NCI-H82 (cell line): ENCODE data around the gene CNN1.
A peak's percentile ranks its signal among the peaks of the same experiment; 100 is the strongest.
"Not testable (repeated sequence)": the region's sequence is repeated elsewhere in the genome, so short reads cannot be mapped to it uniquely, and the experiment has no call there.

Source experiments
- DNase-seq: peaks from one replicate; lab custom pipeline; 2025; lab: John Stamatoyannopoulos, UW

CNN1 gene

GRCh38 chr19:11566164-11566563 is 27.5 kb downstream of the CNN1 start:
- no peak for DNase-seq

GRCh38 chr19:11570039-11570462 is 31.4 kb downstream of the CNN1 start:
- DNase-seq = no peak

- DNase-seq = not testable (repeated sequence)
Measured at GRCh38 chr19:11573354-11573753, 34.7 kb downstream of the CNN1 start.

GRCh38 chr19:11573763-11574162 is 35.1 kb downstream of the CNN1 start:
- DNase-seq = not testable (repeated sequence)

- DNase-seq = no peak
Measured at GRCh38 chr19:11574689-11575088, 36.0 kb downstream of the CNN1 start.

- no peak for DNase-seq
Measured at GRCh38 chr19:11576227-11576626, 37.6 kb downstream of the CNN1 start.

GRCh38 chr19:11577451-11578257 is 39.0 kb downstream of the CNN1 start, which contains the start of gene ACP5:
Gene ACP5, minus strand, starts transcription at chr19:11577645. Its CDS starts 328 bp downstream, at chr19:11577317.
- DNase-seq = no peak

GRCh38 chr19:11578258-11579142 is 39.8 kb downstream of the CNN1 start:
- no peak for DNase-seq

- DNase-seq = no peak
Measured at GRCh38 chr19:11580116-11580515, 41.5 kb downstream of the CNN1 start.

GRCh38 chr19:11581740-11582139 is 43.1 kb downstream of the CNN1 start:
- no peak for DNase-seq

GRCh38 chr19:11586331-11586730 is 47.7 kb downstream of the CNN1 start:
- no peak for DNase-seq

GRCh38 chr19:11587302-11587974 is 48.8 kb downstream of the CNN1 start:
- DNase-seq = peak; percentile 80

GRCh38 chr19:11587975-11588631 is 49.5 kb downstream of the CNN1 start:
- DNase-seq = no peak

- DNase-seq = no peak
Measured at GRCh38 chr19:11594084-11594483, 55.4 kb downstream of the CNN1 start.

- no peak for DNase-seq
Measured at GRCh38 chr19:11596156-11596555, 57.5 kb downstream of the CNN1 start.

- DNase-seq = peak; percentile 98
Measured at GRCh38 chr19:11597202-11598102, 58.8 kb downstream of the CNN1 start, which contains the start of gene ZNF627. Gene ZNF627, plus strand, starts transcription at chr19:11597483. Its CDS starts 145 bp downstream, at chr19:11597628.

- no peak for DNase-seq
Measured at GRCh38 chr19:11598103-11598483, 59.4 kb downstream of the CNN1 start.

- no peak for DNase-seq
Measured at GRCh38 chr19:11598746-11599145, 60.1 kb downstream of the CNN1 start.

GRCh38 chr19:11599704-11600103 is 61.1 kb downstream of the CNN1 start:
- not testable (repeated sequence) for DNase-seq
